H1 (cell line): ENCODE results near the gene RRP1B. TPM values are rescaled to one million over a fixed set of nuclear protein-coding genes. Genes with fewer than 3 reads are reported as not detected.

ENCODE experiments used
- CTCF ChIA-PET: fragments of 300-600 bp; sonication (Branson Sonifier 250); formaldehyde crosslinking; loops from one replicate; lab custom pipeline; 2021; ENCODE audit not compliant: partially characterized antibody; lab: Charles Lee
- POLR2A ChIA-PET: fragments of 300-600 bp; sonication (Branson Sonifier 250); formaldehyde crosslinking; loops from one replicate; lab custom pipeline; 2021; ENCODE audit warnings: inconsistent platforms; ENCODE audit not compliant: partially characterized antibody; lab: Charles Lee
- DNase-seq, 2 experiments: peaks; one replicate each; pipeline versions ENCODE4 v3.0.0 to v3.0.0-alpha.2; 2010 to 2022; ENCODE audit warnings: low spot score in 2 of 2, low read depth in 1 of 2, mixed read lengths in 1 of 2
- FAIRE-seq: peaks from 2 replicates; lab custom pipeline; 2011; peaks lifted over from hg19 to GRCh38; lab: Jason Lieb, UNC
- H2AFZ ChIP-seq: 2 replicates; pipeline ENCODE4 v1.8.1; 2012; ENCODE audit warnings: low read length, inconsistent platforms
- H2AK5ac ChIP-seq: 2 replicates; pipeline ENCODE4 v1.6.1; 2013; ENCODE audit warnings: low read depth, low read length
- H2BK120ac ChIP-seq: replicated peaks from 2 replicates; pipeline ENCODE3; 2013; ENCODE audit warnings: low read depth, low read length, inconsistent platforms
- H2BK12ac ChIP-seq: 2 replicates; pipeline ENCODE4 v1.6.1; 2013; ENCODE audit warnings: low read depth, low read length
- H2BK15ac ChIP-seq: 2 replicates; pipeline ENCODE4 v1.6.1; 2013; ENCODE audit warnings: low read length
- H2BK20ac ChIP-seq: 2 replicates; pipeline ENCODE4 v1.6.1; 2013; ENCODE audit warnings: low read length
- H2BK5ac ChIP-seq: 2 replicates; pipeline ENCODE4 v1.6.1; 2013; ENCODE audit warnings: low read depth, low read length
- H3K14ac ChIP-seq: 2 replicates; pipeline ENCODE4 v1.6.1; 2013; ENCODE audit warnings: inconsistent platforms; ENCODE audit not compliant: insufficient read length
- H3K18ac ChIP-seq: 2 replicates; pipeline ENCODE4 v1.6.1; 2013; ENCODE audit warnings: low read length; ENCODE audit errors: extremely low read depth
- H3K23ac ChIP-seq: 2 replicates; pipeline ENCODE4 v1.6.1; 2013; ENCODE audit warnings: inconsistent platforms; ENCODE audit not compliant: insufficient read length
- H3K23me2 ChIP-seq: 2 replicates; pipeline ENCODE4 v1.6.1; 2013; ENCODE audit warnings: low read depth, low read length
- H3K27ac ChIP-seq: 2 replicates; pipeline ENCODE4 v1.6.1; 2011; ENCODE audit warnings: low read depth, low read length, inconsistent platforms
- H3K27me3 ChIP-seq, 4 experiments: replicated peaks in 1 of 4; 1 replicate in 1 of 4; 2 replicates in 3 of 4; pipeline versions ENCODE4 v1.6.1 to v1.8.1; 2011 to 2013; ENCODE audit warnings: low read length in 3 of 4, mild to moderate bottlenecking in 3 of 4, inconsistent platforms in 2 of 4, mixed read lengths in 2 of 4, moderate library complexity in 1 of 4; ENCODE audit not compliant: control insufficient read depth in 3 of 4, insufficient read depth in 3 of 4; ENCODE audit errors: extremely low read depth in 1 of 4
- H3K36me3 ChIP-seq, 4 experiments: 2 replicates each; pipeline versions ENCODE4 v1.6.1 to v1.8.1; 2011 to 2013; ENCODE audit warnings: mild to moderate bottlenecking in 4 of 4, low read length in 3 of 4, moderate library complexity in 2 of 4, control low read depth in 1 of 4, inconsistent platforms in 1 of 4; ENCODE audit not compliant: insufficient read depth in 4 of 4, control insufficient read depth in 2 of 4
- H3K4ac ChIP-seq: replicated peaks from 2 replicates; pipeline ENCODE3; 2013; ENCODE audit warnings: low read length, low read depth, mixed read lengths, inconsistent platforms; ENCODE audit not compliant: insufficient read length
- H3K4me1 ChIP-seq, 4 experiments: replicated peaks in 1 of 4; 1 replicate in 1 of 4; 2 replicates in 3 of 4; pipeline versions ENCODE4 v1.6.1 to v1.8.1; 2011 to 2013; ENCODE audit warnings: low read length in 3 of 4, inconsistent platforms in 2 of 4, mixed read lengths in 1 of 4; ENCODE audit not compliant: insufficient read depth in 4 of 4, control insufficient read depth in 3 of 4
- H3K4me2 ChIP-seq, 2 experiments: 2 replicates each; pipeline versions ENCODE4 v1.6.1 to v1.8.1; 2011 to 2013; ENCODE audit warnings: low read depth in 2 of 2, low read length in 2 of 2, control low read depth in 1 of 2, inconsistent platforms in 1 of 2, mild to moderate bottlenecking in 1 of 2; ENCODE audit not compliant: insufficient read depth in 1 of 2
- H3K4me3 ChIP-seq, 4 experiments: fragments of 200-600, 300-600 bp in 1 of 4; sonication (generic), shearing (Covaris generic), sonication (Bioruptor Twin) in 1 of 4; 2 replicates each; pipeline versions ENCODE4 v1.5.1 to v1.8.1; 2011 to 2016; ENCODE audit warnings: low read length in 4 of 4, low read depth in 3 of 4, control low read depth in 2 of 4, inconsistent platforms in 2 of 4, mild to moderate bottlenecking in 2 of 4, mixed read lengths in 1 of 4, moderate library complexity in 1 of 4; ENCODE audit not compliant: insufficient read depth in 2 of 4; ENCODE audit errors: extremely low read depth in 1 of 4
- H3K56ac ChIP-seq: replicated peaks from 2 replicates; pipeline ENCODE3; 2013; ENCODE audit warnings: low read depth, mild to moderate bottlenecking, mixed read lengths, low read length, inconsistent platforms; ENCODE audit not compliant: insufficient read length
- H3K79me1 ChIP-seq: 2 replicates; pipeline ENCODE4 v1.6.1; 2013; ENCODE audit warnings: low read depth, low read length, control low read depth
- H3K79me2 ChIP-seq, 2 experiments: 2 replicates each; pipeline versions ENCODE4 v1.6.1 to v1.8.1; 2012 to 2013; ENCODE audit warnings: low read length in 2 of 2, mild to moderate bottlenecking in 2 of 2, inconsistent platforms in 1 of 2; ENCODE audit not compliant: insufficient read depth in 2 of 2, control insufficient read depth in 1 of 2
- H3K9ac ChIP-seq, 4 experiments: replicated peaks in 1 of 4; 1 replicate in 1 of 4; 2 replicates in 3 of 4; pipeline versions ENCODE4 v1.6.1 to v1.8.1; 2011 to 2013; ENCODE audit warnings: low read depth in 3 of 4, low read length in 3 of 4, control low read depth in 2 of 4, mild to moderate bottlenecking in 2 of 4, moderate library complexity in 2 of 4, inconsistent platforms in 1 of 4; ENCODE audit errors: extremely low read depth in 1 of 4
- H3K9me3 ChIP-seq, 2 experiments: 2 replicates each; pipeline versions ENCODE4 v1.6.1 to v1.8.1; 2012 to 2013; ENCODE audit warnings: mild to moderate bottlenecking in 2 of 2, moderate library complexity in 2 of 2, control low read depth in 1 of 2, inconsistent platforms in 1 of 2, low read depth in 1 of 2, low read length in 1 of 2, mixed read lengths in 1 of 2; ENCODE audit not compliant: insufficient read depth in 2 of 2
- H4K20me1 ChIP-seq, 2 experiments: replicated peaks in 1 of 2; 2 replicates each; pipeline versions ENCODE3 to v1.8.1; 2011 to 2013; ENCODE audit warnings: inconsistent platforms in 2 of 2, low read length in 2 of 2, mild to moderate bottlenecking in 1 of 2; ENCODE audit not compliant: insufficient read depth in 2 of 2, control insufficient read depth in 1 of 2
- H4K5ac ChIP-seq: 2 replicates; pipeline ENCODE4 v1.6.1; 2013; ENCODE audit warnings: low read length, low read depth, mixed read lengths, inconsistent platforms; ENCODE audit not compliant: insufficient read length
- H4K8ac ChIP-seq: 2 replicates; pipeline ENCODE4 v1.8.0; 2013; ENCODE audit warnings: mild to moderate bottlenecking, moderate library complexity, low read length, inconsistent platforms; ENCODE audit not compliant: insufficient read depth; ENCODE audit errors: extremely low read depth
- H4K91ac ChIP-seq: replicated peaks from 2 replicates; pipeline ENCODE3; 2013; ENCODE audit warnings: low read length, mixed read lengths, inconsistent platforms; ENCODE audit not compliant: insufficient read length
- BCL11A ChIP-seq, 2 experiments: IDR thresholded peaks; one replicate each; pipeline ENCODE4 v1.6.1; 2011; ENCODE audit warnings: low read depth in 2 of 2, low read length in 2 of 2, mild to moderate bottlenecking in 2 of 2
- BRCA1 ChIP-seq: IDR thresholded peaks from 2 replicates; pipeline ENCODE4 v1.6.1; 2012; ENCODE audit warnings: low read depth, low read length, improper control_type of control experiment
- CBX5 ChIP-seq: fragments of 300-800, 300-1000 bp; sonication (generic); IDR thresholded peaks from 2 replicates; pipeline ENCODE4 v1.7.1; 2016; ENCODE audit warnings: antibody characterized with exemption, low read length, low read depth
- CHD1 ChIP-seq: IDR thresholded peaks from 2 replicates; pipeline ENCODE4 v1.6.1; 2012; ENCODE audit warnings: low read depth, low read length, improper control_type of control experiment
- GTF2F1 ChIP-seq: IDR thresholded peaks from 2 replicates; pipeline ENCODE4 v1.6.1; 2012; ENCODE audit warnings: low read depth, low read length, improper control_type of control experiment, borderline replicate concordance
- HDAC2 ChIP-seq, 2 experiments: fragments of 300-600 bp in 1 of 2; sonication (generic) in 1 of 2; IDR thresholded peaks; 2 replicates each; pipeline ENCODE4 v1.6.1; 2011 to 2012; ENCODE audit warnings: low read depth in 2 of 2, low read length in 2 of 2, mild to moderate bottlenecking in 2 of 2, moderate library complexity in 2 of 2, borderline replicate concordance in 1 of 2, inconsistent platforms in 1 of 2
- NANOG ChIP-seq: IDR thresholded peaks from 2 replicates; pipeline ENCODE4 v1.6.1; 2011; ENCODE audit warnings: low read length, low read depth, mild to moderate bottlenecking, inconsistent platforms; ENCODE audit not compliant: insufficient read depth, poor library complexity, severe bottlenecking
- WGBS, 2 experiments: shearing (Covaris generic) in 1 of 2; methylation state at CpG; one replicate each; pipeline versions ENCODE4 v1.1.6 to v1.1.7; 2013 to 2015; ENCODE audit warnings: low lambda C conversion rate in 2 of 2, mixed read lengths in 2 of 2, inconsistent platforms in 1 of 2, low coverage in 1 of 2, missing lambda C conversion rate in 1 of 2; ENCODE audit not compliant: insufficient replicate concordance in 2 of 2, insufficient coverage in 1 of 2, insufficient read length in 1 of 2; ENCODE audit errors: extremely low coverage in 1 of 2, missing lambda C conversion rate in 1 of 2; 5-methylcytosine and 5-hydroxymethylcytosine counted together
- polyA plus RNA-seq, 7 experiments: library from polyadenylated mRNA; depleted of rRNA in 3 of 7; stranded (reverse) in 5 of 7; unstranded in 2 of 7; fragments of >200 nt in 5 of 7; fragments of 200-250 nt in 2 of 7; gene quantifications; 1 replicate in 5 of 7; 2 replicates in 1 of 7; 4 replicates in 1 of 7; pipeline versions ENCODE4 v1.2.1 to v1.2.3, GENCODE V29; 2011 to 2013; ENCODE audit warnings: missing spikeins in 2 of 7, mixed read lengths in 2 of 7
- total RNA-seq: library from RNA; stranded (reverse); fragmentation: NEBNext Ultra II Directional; extraction: Animal tissue kit (Norgen Biotek cat#: 25700); gene quantifications from 2 replicates; pipeline ENCODE4 v1.2.1, GENCODE V29; 2021
- TF ChIP-seq, protein P1 (sequence below): IDR thresholded peaks from 2 replicates; pipeline ENCODE4 v1.6.1; 2012; ENCODE audit warnings: low read length, inconsistent platforms
- TF ChIP-seq, protein P2 (sequence below): IDR thresholded peaks from 2 replicates; pipeline ENCODE4 v1.6.1; 2012; ENCODE audit warnings: inconsistent platforms

Gene RRP1B
- total and polyA plus RNA-seq, 2 of the 8 experiments (the other 6 are each of a cell fraction or from before 2014, with no cell fraction given), result 25.8 to 97.3 TPM

DNA sequence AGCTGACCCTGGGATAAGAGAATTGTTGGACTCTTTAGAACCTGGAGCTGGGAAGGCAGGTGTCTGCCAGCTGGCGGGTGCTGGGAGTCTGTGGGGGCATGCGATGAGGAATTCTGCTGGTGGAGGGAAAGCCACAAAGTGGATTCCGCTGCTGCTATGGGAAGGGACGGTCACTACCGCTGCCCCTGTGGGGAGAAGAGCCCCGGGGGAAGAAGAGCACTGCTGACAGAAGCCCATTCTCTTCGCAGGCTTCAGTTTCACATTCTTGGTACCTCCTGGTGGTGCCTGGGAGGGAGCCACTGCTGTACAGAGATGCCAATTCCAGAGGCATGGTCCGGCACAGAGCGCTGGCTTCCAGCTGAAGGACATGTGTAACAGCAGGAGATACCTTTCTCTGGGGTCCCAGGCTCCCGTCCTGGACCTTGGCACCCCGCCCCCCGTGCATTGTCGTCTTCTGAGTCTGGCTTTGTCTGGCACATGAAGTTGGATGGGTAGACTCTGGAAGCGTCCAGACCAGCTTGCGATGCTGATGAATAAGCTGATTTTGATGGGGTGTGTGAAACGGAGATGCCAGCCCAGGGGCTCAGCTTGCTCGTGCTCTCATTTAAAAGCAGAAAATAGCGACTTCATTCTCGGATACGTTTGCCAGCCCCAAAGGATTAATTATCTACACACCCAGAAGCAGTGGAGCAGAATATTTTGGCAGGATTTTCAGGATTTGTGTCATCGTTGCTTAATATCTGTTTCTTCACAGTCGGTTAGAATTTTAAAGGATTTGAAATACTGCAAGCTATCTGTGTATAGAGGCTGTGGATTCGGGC, 72.7 kb downstream of the RRP1B start:
- H3K27me3 ChIP-seq, result no peaks in the 10 kb centered on the region
- H2BK15ac ChIP-seq, result no peak overlapping the region
- ChIA-PET CTCF (interaction anchor here (1.0 kb wide), 1 partner anchor 11 kb away, joined by 6 read pairs; no protein-coding TSS in a partner anchor), POLR2A (interaction anchor here (0.6 to 6.8 kb wide), 4 partner anchors 12 to 807 kb away, joined by 3 to 41 read pairs (median 3); partner anchors contain the start of gene PDXK)
- no peak overlapping the region for H3K18ac ChIP-seq
- 90% methylated on average over 23 of the region's 23 CpGs; no CpG with 5 or more reads in 1 of the 2 experiments for WGBS, 2 experiments
- no peak for DNase-seq
- H4K5ac ChIP-seq, result no peak overlapping the region
- H4K91ac ChIP-seq, result no peak overlapping the region
- H2BK5ac ChIP-seq, result no peak overlapping the region; the same call in 1 of the 2 replicates
- no peak overlapping the region for H2BK12ac ChIP-seq
- H2AFZ ChIP-seq, result no peak overlapping the region
- H3K23me2 ChIP-seq, result peaks cover 9% of the 10 kb centered on the region; the same call in 1 of the 2 replicates
- no peaks in the 10 kb centered on the region for H3K36me3 ChIP-seq
- no peak overlapping the region for H3K4ac ChIP-seq
- peaks cover 0 to 41% of the 10 kb centered on the region in 2 experiments; a peak in 3 of 4 replicates for H3K79me2 ChIP-seq
- H3K27ac ChIP-seq, result no peak overlapping the region
- H2AK5ac ChIP-seq, result no peak overlapping the region
- H2BK120ac ChIP-seq, result no peak overlapping the region
- no peak overlapping the region for H3K56ac ChIP-seq
- no peak overlapping the region for H3K23ac ChIP-seq
- H3K79me1 ChIP-seq, result peaks cover 2% of the 10 kb centered on the region; the same call in 1 of the 2 replicates
- H4K20me1 ChIP-seq, result peaks cover 4 to 18% of the 10 kb centered on the region in 2 experiments
- H3K4me1 ChIP-seq, result peaks cover 0 to 18% (median 11%) of the 10 kb centered on the region in 4 experiments; a peak in 6 of 7 replicates
- no peak overlapping the region for H3K9ac ChIP-seq
- H2BK20ac ChIP-seq, result no peak overlapping the region
- FAIRE-seq, result no peak
- H4K8ac ChIP-seq, result no peak overlapping the region
- H3K4me3 ChIP-seq, result no peak overlapping the region
- no peak overlapping the region for H3K14ac ChIP-seq
- H3K9me3 ChIP-seq, result no peaks in the 10 kb centered on the region
- H3K4me2 ChIP-seq, result no peak overlapping the region
- TF ChIP-seq BCL11A (IDR thresholded peaks at IDR 0.05; ENCODE audit: low read depth in 2 of 2, low read length in 2 of 2) (no peak), HDAC2 (IDR thresholded peaks at IDR 0.05; ENCODE audit: borderline replicate concordance in 1 of 2, low read depth in 2 of 2, low read length in 2 of 2) (no peak), NANOG (no peak), CBX5 (no peak), BRCA1 (no peak), CHD1 (no peak), GTF2F1 (no peak)
- TF ChIP-seq, protein P1, sequence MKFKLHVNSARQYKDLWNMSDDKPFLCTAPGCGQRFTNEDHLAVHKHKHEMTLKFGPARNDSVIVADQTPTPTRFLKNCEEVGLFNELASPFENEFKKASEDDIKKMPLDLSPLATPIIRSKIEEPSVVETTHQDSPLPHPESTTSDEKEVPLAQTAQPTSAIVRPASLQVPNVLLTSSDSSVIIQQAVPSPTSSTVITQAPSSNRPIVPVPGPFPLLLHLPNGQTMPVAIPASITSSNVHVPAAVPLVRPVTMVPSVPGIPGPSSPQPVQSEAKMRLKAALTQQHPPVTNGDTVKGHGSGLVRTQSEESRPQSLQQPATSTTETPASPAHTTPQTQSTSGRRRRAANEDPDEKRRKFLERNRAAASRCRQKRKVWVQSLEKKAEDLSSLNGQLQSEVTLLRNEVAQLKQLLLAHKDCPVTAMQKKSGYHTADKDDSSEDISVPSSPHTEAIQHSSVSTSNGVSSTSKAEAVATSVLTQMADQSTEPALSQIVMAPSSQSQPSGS, result no peak
- TF ChIP-seq, protein P2, sequence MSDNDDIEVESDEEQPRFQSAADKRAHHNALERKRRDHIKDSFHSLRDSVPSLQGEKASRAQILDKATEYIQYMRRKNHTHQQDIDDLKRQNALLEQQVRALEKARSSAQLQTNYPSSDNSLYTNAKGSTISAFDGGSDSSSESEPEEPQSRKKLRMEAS, result no peak
